Vagina (tissue), 2 donors: Measurements from ENCODE around the gene DNM2. TPM values are rescaled to one million over a fixed set of nuclear protein-coding genes. Genes with fewer than 3 reads are reported as not detected.

Source experiments
- DNase-seq, 2 donors: peaks; one replicate each; pipeline ENCODE4 v3.0.0-alpha.2; 2017; ENCODE audit errors: extremely low spot score in 2 of 2
- H3K27ac ChIP-seq: fragments of 200-600 bp; sonication (generic); one replicate; pipeline ENCODE4 v1.5.1; 2019
- H3K27me3 ChIP-seq: fragments of 200-600 bp; sonication (generic); one replicate; pipeline ENCODE4 v1.5.1; 2019
- H3K36me3 ChIP-seq, 2 donors: fragments of 200-600 bp; sonication (generic); one replicate each; pipeline ENCODE4 v1.5.1; 2017 to 2019
- H3K4me1 ChIP-seq: fragments of 200-600 bp; sonication (generic); one replicate; pipeline ENCODE4 v1.5.1; 2019
- H3K4me3 ChIP-seq, 2 donors: fragments of 200-600 bp; sonication (generic); 1 replicate in 1 of 2; 2 replicates in 1 of 2; pipeline ENCODE4 v1.5.1; 2016 to 2019
- H3K9me3 ChIP-seq: fragments of 200-600 bp; sonication (generic); one replicate; pipeline ENCODE4 v1.5.1; 2019
- CTCF ChIP-seq, 3 experiments: fragments of 450-650 bp in 2 of 3; fragments of 200-600 bp in 1 of 3; sonication (generic) in 1 of 3; IDR thresholded peaks; one replicate each; pipeline ENCODE4 v1.5.1; 2017 to 2019; ENCODE audit warnings: antibody characterized with exemption in 3 of 3, mild to moderate bottlenecking in 2 of 3, moderate library complexity in 2 of 3
- POLR2A ChIP-seq, 2 donors: fragments of 450-650 bp; IDR thresholded peaks; one replicate each; pipeline ENCODE4 v1.6.1; 2017; ENCODE audit warnings: antibody characterized with exemption in 2 of 2, mild to moderate bottlenecking in 2 of 2, moderate library complexity in 2 of 2
- POLR2AphosphoS5 ChIP-seq, 2 donors: sonication (generic); formaldehyde crosslinking; IDR thresholded peaks; one replicate each; pipeline ENCODE4 v1.9.0; 2017; ENCODE audit warnings: antibody characterized with exemption in 2 of 2, mild to moderate bottlenecking in 2 of 2, low read depth in 1 of 2; ENCODE audit not compliant: insufficient read depth in 1 of 2
- intact Hi-C: fragments of 100-400 bp; cut with DNase I; formaldehyde crosslinking; loops from one replicate; pipeline ENCODE4 v1.15.1; 2023
- total RNA-seq: library from RNA; depleted of rRNA; stranded (reverse); fragments of >200 nt; gene quantifications from one replicate; pipeline ENCODE4 v1.2.3, GENCODE V29; 2016

Gene DNM2
- total RNA-seq, 1 donor from 2014 or later, result 128 TPM

DNA sequence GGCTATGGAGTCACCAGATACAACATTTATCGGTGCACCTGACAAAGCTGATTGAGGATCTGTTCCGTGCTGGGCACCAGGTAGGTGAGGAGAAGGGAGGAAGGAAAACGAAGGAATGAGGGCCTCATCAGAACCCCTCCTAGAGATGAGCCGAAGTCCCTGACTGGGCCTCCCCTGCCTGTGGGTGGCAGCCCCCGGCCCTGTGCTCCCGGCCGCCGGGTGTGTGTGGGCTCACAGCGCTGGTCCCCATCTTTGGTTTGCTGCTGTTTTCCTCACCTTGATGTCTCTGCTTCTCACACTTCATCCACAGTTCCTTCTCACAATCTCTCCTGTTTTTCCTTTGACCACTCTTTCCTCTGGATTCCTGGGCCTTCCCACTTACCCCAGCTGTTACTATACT, 85.4 kb downstream of the DNM2 start:
- intact Hi-C loops, result no loop called here
- no peak for DNase-seq
- H3K4me3 ChIP-seq, result no peak overlapping the region
- no peak for TF ChIP-seq CTCF (IDR thresholded peaks at IDR 0.05)
- TF ChIP-seq POLR2A (IDR thresholded peaks at IDR 0.05), result no peak
- TF ChIP-seq POLR2AphosphoS5 (IDR thresholded peaks at IDR 0.05; ENCODE audit: insufficient read depth in 1 of 2, low read depth in 1 of 2), result no peak
- no peaks in the 10 kb centered on the region for H3K9me3 ChIP-seq
- no peaks in the 10 kb centered on the region for H3K27me3 ChIP-seq
- H3K27ac ChIP-seq, result no peak overlapping the region
- H3K4me1 ChIP-seq, result peaks cover 5% of the 10 kb centered on the region
- peaks cover 0 to 53% of the 10 kb centered on the region in 2 donors for H3K36me3 ChIP-seq

GRCh38 chr19:10805065-10805757, 87.3 kb downstream of the DNM2 start:
- Histone ChIP-seq H3K9me3 (no peaks in the 10 kb centered on the region), H3K27me3 (no peaks in the 10 kb centered on the region), H3K27ac (no peak overlapping the region), H3K36me3 (peaks cover 0 to 54% of the 10 kb centered on the region in 2 donors), H3K4me3 (no peak overlapping the region), H3K4me1 (peaks cover 11% of the 10 kb centered on the region)
- TF ChIP-seq POLR2AphosphoS5 (IDR thresholded peaks at IDR 0.05; ENCODE audit: insufficient read depth in 1 of 2, low read depth in 1 of 2), result no peak
- no peak for TF ChIP-seq POLR2A (IDR thresholded peaks at IDR 0.05)
- no peak for TF ChIP-seq CTCF (IDR thresholded peaks at IDR 0.05)
- intact Hi-C loops, result no loop called here
- DNase-seq, result no peak

DNA sequence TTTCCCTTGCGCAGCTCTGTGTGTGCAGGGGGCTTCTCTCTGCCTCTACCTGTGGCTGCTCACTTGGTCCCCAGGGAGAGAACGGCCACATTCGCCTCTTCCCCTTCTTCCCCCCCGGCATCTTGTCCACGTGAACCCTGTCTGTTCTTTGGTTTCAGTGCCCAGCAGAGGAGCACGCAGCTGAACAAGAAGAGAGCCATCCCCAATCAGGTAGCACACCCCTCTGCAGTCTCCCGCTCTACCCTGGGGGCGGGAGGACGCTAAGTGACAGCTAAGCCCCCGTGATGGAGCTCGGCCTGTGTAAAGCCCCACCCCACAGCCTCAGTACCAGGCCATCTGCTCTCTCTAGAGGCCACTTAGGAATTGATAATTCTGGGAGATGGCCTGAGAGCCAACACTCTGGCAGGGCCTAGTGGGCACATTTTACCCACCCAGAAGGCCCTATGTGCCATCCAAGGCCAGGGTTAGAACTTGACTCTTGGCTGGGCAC, 87.9 kb downstream of the DNM2 start:
- intact Hi-C loops, result no loop called here
- Histone ChIP-seq H3K27me3 (no peaks in the 10 kb centered on the region), H3K9me3 (no peaks in the 10 kb centered on the region), H3K4me1 (peaks cover 14% of the 10 kb centered on the region), H3K27ac (no peak overlapping the region), H3K4me3 (no peak overlapping the region), H3K36me3 (peaks cover 0 to 57% of the 10 kb centered on the region in 2 donors)
- no peak for TF ChIP-seq CTCF (IDR thresholded peaks at IDR 0.05)
- TF ChIP-seq POLR2A (IDR thresholded peaks at IDR 0.05), result no peak
- no peak for TF ChIP-seq POLR2AphosphoS5 (IDR thresholded peaks at IDR 0.05; ENCODE audit: insufficient read depth in 1 of 2, low read depth in 1 of 2)
- DNase-seq, result no peak

DNA sequence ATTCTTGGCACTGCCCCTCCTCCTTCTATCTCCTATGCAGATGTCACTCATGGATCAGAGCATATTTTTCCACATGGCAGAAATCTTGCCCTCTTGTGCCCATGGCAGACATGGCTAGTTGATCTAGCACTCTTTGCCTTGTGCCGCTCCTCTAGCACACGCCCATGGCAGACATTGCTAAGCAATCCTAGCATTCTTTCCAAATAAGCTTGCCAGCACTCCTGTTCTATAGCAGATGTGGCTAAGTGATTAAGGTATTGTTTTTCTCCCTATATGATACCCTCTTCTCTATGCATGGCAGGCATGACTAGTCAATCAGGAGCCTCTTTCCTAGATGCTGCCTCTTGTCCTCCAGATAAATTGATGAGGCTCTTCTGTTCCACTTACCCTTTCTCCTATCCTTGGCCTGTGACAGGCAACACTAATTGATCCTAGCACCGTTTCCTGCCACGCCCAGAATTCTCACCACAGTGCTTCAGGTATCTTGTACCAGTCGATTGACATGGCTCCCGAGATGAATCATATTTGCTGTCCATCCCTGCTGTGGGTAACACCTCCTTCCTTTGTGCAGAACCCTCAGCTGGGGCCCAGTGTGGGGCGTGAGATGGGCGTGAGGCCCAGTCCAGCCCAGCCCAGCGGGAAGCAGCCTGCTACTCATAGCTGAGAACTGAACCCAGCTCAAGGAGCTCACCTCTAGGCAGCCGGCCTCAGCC, 91.2 kb downstream of the DNM2 start:
- Histone ChIP-seq H3K27ac (peak overlapping the region; percentile 48), H3K36me3 (peaks cover 0 to 55% of the 10 kb centered on the region in 2 donors), H3K27me3 (no peaks in the 10 kb centered on the region), H3K4me3 (no peak overlapping the region), H3K9me3 (no peaks in the 10 kb centered on the region), H3K4me1 (peaks cover 33% of the 10 kb centered on the region)
- intact Hi-C loops, result no loop called here
- TF ChIP-seq POLR2A (IDR thresholded peaks at IDR 0.05) (no peak), POLR2AphosphoS5 (IDR thresholded peaks at IDR 0.05; ENCODE audit: insufficient read depth in 1 of 2, low read depth in 1 of 2) (peak in 1 of 2 donors; percentile 15)
- DNase-seq, result no peak

DNA sequence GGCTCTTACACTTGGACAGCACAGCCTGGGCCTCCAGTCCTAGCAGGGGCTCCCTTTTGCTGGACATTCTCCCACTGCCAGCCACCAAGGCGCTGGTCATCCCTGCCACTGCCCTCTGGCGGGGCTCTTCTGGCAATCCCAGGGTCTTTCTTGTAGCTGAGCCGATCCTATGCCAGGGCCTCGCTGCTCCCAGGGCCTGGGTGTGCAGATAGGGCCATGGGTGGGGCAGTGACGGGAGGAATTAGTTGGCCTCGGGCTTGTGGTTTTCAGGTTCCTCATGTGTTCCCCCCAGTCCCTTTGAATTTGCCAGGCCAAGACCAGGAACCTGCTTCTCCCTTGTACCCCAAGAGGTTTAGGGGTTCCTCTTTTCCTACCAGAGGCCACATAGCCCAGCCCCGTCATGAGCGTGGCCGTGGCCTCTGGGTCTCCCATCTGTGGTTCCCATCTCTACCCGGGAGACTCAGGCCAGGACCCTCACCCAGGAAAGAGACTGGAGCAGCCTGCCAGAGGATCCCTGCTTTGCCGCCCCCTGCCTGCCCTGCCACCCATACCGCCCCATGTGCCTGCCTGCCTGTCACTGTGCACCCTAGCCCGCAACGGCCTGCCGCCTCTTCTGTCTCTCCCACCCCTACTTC, 91.9 kb downstream of the DNM2 start:
- Histone ChIP-seq H3K4me1 (peaks cover 33% of the 10 kb centered on the region), H3K4me3 (no peak overlapping the region), H3K27me3 (no peaks in the 10 kb centered on the region), H3K36me3 (peaks cover 0 to 53% of the 10 kb centered on the region in 2 donors), H3K27ac (peak overlapping the region; percentile 48), H3K9me3 (no peaks in the 10 kb centered on the region)
- intact Hi-C loops, result no loop called here
- no peak for DNase-seq
- TF ChIP-seq CTCF (IDR thresholded peaks at IDR 0.05), result no peak
- TF ChIP-seq POLR2AphosphoS5 (IDR thresholded peaks at IDR 0.05; ENCODE audit: insufficient read depth in 1 of 2, low read depth in 1 of 2), result no peak
- no peak for TF ChIP-seq POLR2A (IDR thresholded peaks at IDR 0.05)
